Transverse colon (tissue), 4 donors: ENCODE results near the gene LGALS16. TPM values are rescaled to one million over a fixed set of nuclear protein-coding genes. Genes with fewer than 3 reads are reported as not detected.
"Not testable (repeated sequence)": the region's sequence is repeated elsewhere in the genome, so short reads cannot be mapped to it uniquely, and the experiment has no call there.

ENCODE experiments used
- DNase-seq: peaks from one replicate; pipeline ENCODE4 v3.0.0-alpha.2; 2019
- H3K27ac ChIP-seq, 4 donors: fragments of 200-600 bp; sonication (generic); 2 replicates each; pipeline ENCODE4 v1.5.1; 2016 to 2018; ENCODE audit warnings: inconsistent platforms in 4 of 4
- H3K27me3 ChIP-seq: fragments of 200-600 bp; sonication (generic); 2 replicates; pipeline ENCODE4 v1.5.1; 2017; ENCODE audit warnings: inconsistent platforms
- H3K36me3 ChIP-seq, 4 donors: fragments of 200-600 bp; sonication (generic); 2 replicates each; pipeline ENCODE4 v1.5.1; 2017 to 2019; ENCODE audit warnings: inconsistent platforms in 4 of 4
- H3K4me1 ChIP-seq, 4 donors: fragments of 200-600 bp; sonication (generic); 2 replicates each; pipeline ENCODE4 v1.5.1; 2017 to 2020; ENCODE audit warnings: inconsistent platforms in 4 of 4
- H3K4me3 ChIP-seq, 4 donors: fragments of 200-600 bp; sonication (generic); 1 replicate in 1 of 4; 2 replicates in 3 of 4; pipeline versions ENCODE4 v1.5.1 to v1.6.1; 2017 to 2019; ENCODE audit warnings: inconsistent platforms in 4 of 4
- H3K9me3 ChIP-seq, 2 donors: fragments of 200-600 bp; sonication (generic); 2 replicates each; pipeline ENCODE4 v1.5.1; 2017 to 2019; ENCODE audit warnings: inconsistent platforms in 2 of 2
- CTCF ChIP-seq, 5 experiments: fragments of 200-600 bp in 3 of 5; fragments of 450-650 bp in 2 of 5; sonication (generic) in 3 of 5; IDR thresholded peaks; 1 replicate in 2 of 5; 2 replicates in 3 of 5; pipeline ENCODE4 v1.5.1; 2016 to 2017; ENCODE audit warnings: antibody characterized with exemption in 5 of 5, inconsistent platforms in 3 of 5, mild to moderate bottlenecking in 2 of 5, moderate library complexity in 1 of 5
- EP300 ChIP-seq: sonication (generic); formaldehyde crosslinking; IDR thresholded peaks from one replicate; pipeline ENCODE4 v1.6.1; 2017; ENCODE audit warnings: antibody characterized with exemption, low read depth
- POLR2A ChIP-seq: fragments of 450-650 bp; IDR thresholded peaks from one replicate; pipeline ENCODE4 v1.6.1; 2016; ENCODE audit warnings: antibody characterized with exemption, mild to moderate bottlenecking, moderate library complexity
- POLR2AphosphoS5 ChIP-seq, 3 donors: sonication (generic); formaldehyde crosslinking; IDR thresholded peaks; one replicate each; pipeline ENCODE4 v1.6.1; 2016; ENCODE audit warnings: antibody characterized with exemption in 3 of 3
- WGBS, 2 donors: methylation state at CpG; one replicate each; pipeline ENCODE4 v1.1.5; 2018; ENCODE audit warnings: low coverage in 1 of 2; 5-methylcytosine and 5-hydroxymethylcytosine counted together
- in situ Hi-C, 4 donors: fragments of 200-750 bp; cut with MboI; loops; one replicate each; pipeline versions ENCODE4 v1.15.0 to v1.15.1; 2017; ENCODE audit warnings: low sequenced_read_pairs in 3 of 4, low pct_ligation_motif_present in 1 of 4, low pct_unique_long_range_greater_than_20kb in 1 of 4
- intact Hi-C: fragments of 100-400 bp; cut with DNase I; formaldehyde crosslinking; loops from one replicate; pipeline ENCODE4 v1.15.1; 2023; ENCODE audit warnings: low total_unique reads
- total RNA-seq, 4 donors: library from RNA; depleted of rRNA; stranded (reverse); fragments of >200 nt; gene quantifications; one replicate each; pipeline ENCODE4 v1.1.0, GENCODE V29; 2016

Gene LGALS16
- total RNA-seq, 4 donors from 2014 or later: not detected

GRCh38 chr19:39660661-39661060 is 4.9 kb downstream of the LGALS16 start:
- H3K4me1 ChIP-seq: no peaks in the 10 kb centered on the region
- H3K4me3 ChIP-seq: no peak overlapping the region
- intact Hi-C loops: no loop called here
- WGBS, 2 donors: 73 to 100% methylated on average over 2 to 4 of the region's 4 CpGs
- no peak for DNase-seq
- peaks cover 15% of the 10 kb centered on the region for H3K27me3 ChIP-seq
- H3K27ac ChIP-seq: no peak overlapping the region
- no peaks in the 10 kb centered on the region for H3K36me3 ChIP-seq
- in situ Hi-C loops: loop anchor here in 2 of 4 donors (10.0 kb wide), 1 partner anchor 106 kb away; no protein-coding TSS in a partner anchor
- no peaks in the 10 kb centered on the region for H3K9me3 ChIP-seq
- TF ChIP-seq POLR2AphosphoS5 (IDR thresholded peaks at IDR 0.05) (no peak), POLR2A (no peak), EP300 (no peak), CTCF (IDR thresholded peaks at IDR 0.05) (no peak)

GRCh38 chr19:39661565-39661964 is 5.9 kb downstream of the LGALS16 start:
- in situ Hi-C loops (loop anchor here in 2 of 4 donors (10.0 kb wide), 1 partner anchor 107 kb away; no protein-coding TSS in a partner anchor), intact Hi-C loops (no loop called here)
- H3K27me3 ChIP-seq: peaks cover 15% of the 10 kb centered on the region
- TF ChIP-seq EP300: no peak
- no peak for TF ChIP-seq POLR2A
- no peak for TF ChIP-seq CTCF (IDR thresholded peaks at IDR 0.05)
- no peak for TF ChIP-seq POLR2AphosphoS5 (IDR thresholded peaks at IDR 0.05)
- H3K4me3 ChIP-seq: no peak overlapping the region
- H3K4me1 ChIP-seq: no peaks in the 10 kb centered on the region
- no peak overlapping the region for H3K27ac ChIP-seq
- H3K9me3 ChIP-seq: no peaks in the 10 kb centered on the region
- DNase-seq: no peak
- no peaks in the 10 kb centered on the region for H3K36me3 ChIP-seq

GRCh38 chr19:39669860-39670259 is 14.1 kb downstream of the LGALS16 start:
- not testable (repeated sequence) for H3K4me1 ChIP-seq, DNase-seq, H3K9me3 ChIP-seq, H3K36me3 ChIP-seq, H3K27ac ChIP-seq, H3K4me3 ChIP-seq
- in situ Hi-C loops (loop anchor here (10.0 kb wide), 1 partner anchor 115 kb away; no protein-coding TSS in a partner anchor), intact Hi-C loops (loop anchor here (5.0 kb wide), 1 partner anchor 118 kb away; no protein-coding TSS in a partner anchor)
- peaks cover 16% of the 10 kb centered on the region for H3K27me3 ChIP-seq
- WGBS, 2 donors: 52 to 83% methylated on average over 1 to 2 of the region's 3 CpGs

- H3K9me3 ChIP-seq: no peaks in the 10 kb centered on the region
- peaks cover 14% of the 10 kb centered on the region for H3K27me3 ChIP-seq
- in situ Hi-C loops (loop anchor here in 2 of 4 donors (10.0 kb wide), 1 partner anchor 116 kb away; no protein-coding TSS in a partner anchor), intact Hi-C loops (loop anchor here (5.0 kb wide), 1 partner anchor 119 kb away; no protein-coding TSS in a partner anchor)
- DNase-seq: no peak
- no peaks in the 10 kb centered on the region for H3K4me1 ChIP-seq
- TF ChIP-seq CTCF (IDR thresholded peaks at IDR 0.05) (no peak), POLR2AphosphoS5 (IDR thresholded peaks at IDR 0.05) (no peak), POLR2A (no peak), EP300 (no peak)
- H3K27ac ChIP-seq: no peak overlapping the region
- 59 to 88% methylated on average over 1 to 4 of the region's 4 CpGs for WGBS, 2 donors
- no peaks in the 10 kb centered on the region for H3K36me3 ChIP-seq
- no peak overlapping the region for H3K4me3 ChIP-seq
Observed at GRCh38 chr19:39670998-39671397, 15.3 kb downstream of the LGALS16 start.
